Stimulated activated CD8-positive, alpha-beta memory T cell treated with anti-CD3 and anti-CD28 coated beads, Interleukin-12 subunit alpha, Interleukin-12 subunit beta, amount 100 ng/mL, for 1 hour (primary cell): ENCODE measurements around the gene EMILIN3.

Source experiments
- DNase-seq: peaks from one replicate; pipeline ENCODE4 v3.0.0-alpha.2; 2020; ENCODE audit warnings: low read depth

EMILIN3 gene

DNA sequence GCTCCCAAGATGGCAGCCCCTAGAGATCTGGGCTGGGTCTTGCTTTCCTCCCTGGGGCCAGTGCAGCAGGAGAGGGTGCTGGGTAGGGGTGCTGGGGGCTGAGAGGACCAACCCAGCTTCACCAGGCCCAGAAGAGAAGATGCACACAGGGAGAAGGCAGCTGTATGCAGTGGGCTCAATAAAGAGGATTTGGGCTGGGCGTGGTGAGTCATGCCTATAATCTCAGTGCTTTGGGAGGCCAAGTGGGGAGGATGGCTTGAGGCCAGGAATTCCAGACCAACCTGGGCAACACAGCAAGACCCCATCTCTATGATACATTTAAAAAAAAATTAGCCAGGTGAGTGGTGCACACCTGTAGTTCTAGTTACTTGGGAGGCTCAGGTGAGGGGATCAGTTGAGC lies 25.7 kb upstream of the EMILIN3 start:
- no peak for DNase-seq

GRCh38 chr20:41391587-41392001 lies 25.0 kb upstream of the EMILIN3 start:
- no peak for DNase-seq

- DNase-seq: no peak
These were observed 24.3 kb upstream of the EMILIN3 start for GRCh38 chr20:41390889-41391288.

- DNase-seq: no peak
These were observed 20.8 kb upstream of the EMILIN3 start for GRCh38 chr20:41387444-41387851.

- no peak for DNase-seq
These were observed 20.1 kb upstream of the EMILIN3 start for GRCh38 chr20:41386502-41387427.

- DNase-seq: no peak
These were observed 16.2 kb upstream of the EMILIN3 start for GRCh38 chr20:41382791-41383305.

DNA sequence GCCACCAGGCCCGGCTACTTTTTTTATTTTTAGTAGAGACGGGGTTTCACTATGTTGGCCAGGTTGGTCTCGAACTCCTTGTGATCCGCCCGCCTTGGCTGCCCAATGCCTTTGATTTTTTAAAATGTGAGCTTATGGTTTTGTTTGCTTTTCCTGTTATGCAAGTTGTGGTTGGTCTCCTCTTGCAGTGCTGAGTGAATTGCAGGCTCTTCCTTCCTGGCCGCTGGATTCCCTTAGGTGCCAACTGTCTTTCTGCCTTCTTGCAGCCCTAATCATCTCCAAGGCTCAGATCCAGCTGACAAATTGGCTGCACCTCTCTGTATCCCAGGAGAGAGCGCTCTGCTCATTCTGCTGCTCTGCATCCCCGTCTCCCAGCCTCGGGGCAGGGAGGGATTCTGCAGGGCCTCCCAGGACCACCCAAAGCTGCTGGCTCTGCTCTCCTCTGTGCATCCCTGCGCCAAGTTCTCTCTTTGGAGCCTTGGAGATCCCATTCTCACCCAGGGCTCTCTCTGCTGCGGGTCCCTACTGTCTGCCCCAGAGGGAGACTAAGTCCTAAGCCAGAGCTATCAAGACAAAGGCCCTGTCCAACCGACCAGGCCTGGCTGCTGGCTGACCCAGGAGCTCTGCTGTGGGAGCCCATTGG lies 14.1 kb upstream of the EMILIN3 start:
- DNase-seq: no peak

DNA sequence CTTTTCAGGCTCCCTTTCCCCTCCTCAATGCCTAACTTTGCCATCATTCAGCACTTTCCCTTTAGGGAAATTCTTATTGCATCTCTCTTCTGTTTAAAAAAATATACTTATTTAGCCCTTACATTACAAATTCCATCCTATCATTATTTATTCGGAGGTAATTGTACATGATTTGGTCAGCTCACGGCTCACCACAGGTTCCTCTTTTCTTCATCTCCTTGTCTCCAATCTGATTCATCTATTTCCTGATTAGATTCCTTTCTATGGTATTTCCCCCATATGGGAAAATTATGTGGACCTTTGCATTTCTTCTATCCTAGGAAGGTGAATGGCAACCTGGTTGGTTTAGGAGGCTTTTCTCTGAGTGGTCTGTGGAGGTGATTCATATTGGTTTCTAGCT lies 12.9 kb upstream of the EMILIN3 start:
- DNase-seq: no peak

GRCh38 chr20:41377275-41377674 lies 10.7 kb upstream of the EMILIN3 start:
- DNase-seq: no peak

- DNase-seq: no peak
These were observed 9.7 kb upstream of the EMILIN3 start for GRCh38 chr20:41376349-41376748.

DNA sequence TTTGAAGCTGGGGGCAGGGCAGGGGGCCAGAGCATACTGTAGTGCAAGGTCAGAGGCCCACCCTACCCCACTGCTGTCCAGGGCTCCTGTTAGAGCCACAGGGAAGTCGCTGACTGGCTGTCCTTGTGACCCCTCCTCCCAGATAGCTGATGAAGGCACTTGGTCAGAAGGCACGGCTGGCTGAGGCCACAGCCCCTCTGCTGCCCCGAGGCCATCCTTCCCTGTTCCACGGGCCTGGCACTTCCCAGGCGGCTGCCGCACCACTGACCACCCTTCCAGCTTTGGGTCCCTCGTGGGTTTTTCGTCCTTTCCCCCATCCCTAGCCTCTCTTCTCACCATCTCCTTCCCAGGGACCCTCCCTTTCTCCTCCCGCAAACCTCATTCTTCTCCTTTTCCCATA lies 9.2 kb upstream of the EMILIN3 start:
- DNase-seq: no peak

DNA sequence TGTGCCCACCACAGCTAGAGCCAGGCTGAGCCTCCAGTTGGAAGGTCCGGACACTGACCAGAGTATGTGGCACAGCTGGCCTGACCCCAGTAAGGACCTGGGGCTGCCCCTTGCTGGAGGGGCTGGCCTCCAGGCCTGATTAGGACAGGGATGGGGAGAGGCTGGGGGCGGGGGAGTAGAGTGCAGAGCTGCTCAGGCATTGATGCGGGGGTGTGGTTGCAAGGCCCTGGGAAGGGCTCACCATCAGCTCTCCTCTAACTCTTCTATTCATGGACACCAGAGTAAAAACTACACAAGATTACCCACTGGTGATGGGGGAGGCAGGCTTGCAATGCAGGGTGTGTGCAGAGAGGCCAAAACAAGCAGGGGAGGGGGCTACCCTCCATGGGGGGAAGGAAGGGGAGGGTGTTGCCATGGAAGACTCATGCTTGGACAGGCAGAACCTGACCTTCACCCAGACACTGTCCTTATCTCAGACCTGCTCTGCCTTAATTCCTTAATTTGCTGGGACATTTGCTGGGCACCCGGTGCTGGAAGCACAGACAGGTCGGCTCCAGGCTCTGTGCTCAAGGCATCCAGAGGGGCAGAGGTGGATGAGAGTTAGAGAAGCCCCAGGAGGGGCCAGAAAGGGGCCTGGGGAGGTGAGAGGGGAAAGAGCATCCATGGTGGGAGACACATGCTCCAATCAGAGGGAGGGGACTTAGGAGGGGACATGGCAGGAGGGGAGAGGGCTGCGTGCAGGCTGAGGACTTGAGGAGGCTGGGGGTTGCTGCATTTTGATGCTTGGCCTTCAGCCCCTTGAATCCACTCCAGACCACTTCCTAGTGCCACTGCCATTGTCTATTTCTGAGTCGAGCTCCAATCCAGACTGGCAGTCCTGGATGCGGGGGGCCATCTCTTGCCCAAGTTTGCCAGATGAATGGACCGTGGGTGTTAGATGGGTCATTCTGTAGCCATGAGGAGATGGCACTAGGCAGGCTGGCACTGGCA lies 7.6 kb upstream of the EMILIN3 start:
- no peak for DNase-seq

DNA sequence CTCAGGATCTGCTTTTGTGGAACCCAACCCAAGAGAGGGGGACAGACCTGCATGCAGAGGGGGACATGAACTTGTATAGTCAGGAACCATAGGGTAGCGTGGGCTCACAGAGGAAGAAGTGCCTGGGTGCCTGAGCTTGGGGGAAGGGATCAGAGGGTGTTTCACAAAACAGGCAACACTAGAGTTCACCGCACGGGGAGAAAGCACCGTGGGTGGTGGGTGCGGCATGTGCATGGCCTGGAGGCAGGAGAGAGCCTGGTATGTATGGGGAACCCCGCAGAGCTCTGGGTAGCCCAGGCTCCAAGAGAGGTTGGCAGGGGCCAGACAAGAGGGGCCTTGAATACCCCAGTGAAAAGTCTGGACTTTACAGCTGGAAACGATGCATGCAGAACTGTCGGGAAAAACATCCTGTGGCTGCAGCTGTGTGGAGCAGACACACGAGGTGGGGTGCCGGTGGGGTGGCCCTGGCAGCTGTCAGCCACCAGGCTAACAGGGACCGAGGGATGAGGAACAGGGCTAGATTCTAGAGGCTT lies 6.7 kb upstream of the EMILIN3 start:
- DNase-seq: no peak

DNA sequence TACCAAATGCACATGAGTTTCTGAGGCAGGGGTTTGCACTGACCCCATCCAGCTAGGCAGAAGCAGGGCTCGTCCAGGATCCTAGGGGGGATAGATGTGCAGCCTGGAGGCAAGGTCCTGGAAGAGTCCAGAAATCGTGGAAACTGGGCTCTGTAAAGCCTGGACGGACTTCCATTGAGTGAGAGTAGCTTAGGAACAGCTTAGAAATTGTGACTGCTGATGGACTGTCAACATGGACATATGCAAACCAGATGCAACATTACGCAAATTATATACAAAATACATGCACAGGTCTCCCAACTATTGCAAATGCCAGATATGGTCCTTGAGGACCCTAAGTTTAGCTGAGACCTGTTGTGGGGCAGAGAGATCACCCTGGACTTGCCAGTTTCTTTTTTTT lies 4.8 kb upstream of the EMILIN3 start:
- DNase-seq: no peak

DNA sequence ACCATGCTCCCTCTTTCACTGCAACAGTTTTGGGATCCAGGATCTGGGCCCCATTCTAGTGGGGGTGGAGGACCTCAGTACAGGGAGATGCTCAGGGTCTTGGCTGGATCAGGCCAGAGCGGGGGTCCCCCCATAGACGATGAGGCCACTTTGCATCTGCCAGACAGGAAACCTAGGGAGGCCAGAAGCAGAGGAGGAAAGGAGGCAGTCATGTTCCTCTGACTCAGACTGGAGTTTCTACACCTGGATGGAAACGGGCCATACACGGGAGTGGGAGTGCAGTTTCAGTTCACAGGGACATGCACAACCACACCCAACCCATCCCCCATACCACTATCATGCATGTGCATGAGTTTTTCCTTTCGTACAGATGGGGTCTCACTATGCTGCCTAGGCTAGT lies 3.6 kb upstream of the EMILIN3 start:
- DNase-seq: no peak

- DNase-seq: no peak
These were observed 3.1 kb upstream of the EMILIN3 start for GRCh38 chr20:41369673-41370072.

- no peak for DNase-seq
These were observed 1.3 kb upstream of the EMILIN3 start for GRCh38 chr20:41367956-41368355.

- no peak for DNase-seq
These were observed 726 bp upstream of the EMILIN3 start for GRCh38 chr20:41367393-41367695.

DNA sequence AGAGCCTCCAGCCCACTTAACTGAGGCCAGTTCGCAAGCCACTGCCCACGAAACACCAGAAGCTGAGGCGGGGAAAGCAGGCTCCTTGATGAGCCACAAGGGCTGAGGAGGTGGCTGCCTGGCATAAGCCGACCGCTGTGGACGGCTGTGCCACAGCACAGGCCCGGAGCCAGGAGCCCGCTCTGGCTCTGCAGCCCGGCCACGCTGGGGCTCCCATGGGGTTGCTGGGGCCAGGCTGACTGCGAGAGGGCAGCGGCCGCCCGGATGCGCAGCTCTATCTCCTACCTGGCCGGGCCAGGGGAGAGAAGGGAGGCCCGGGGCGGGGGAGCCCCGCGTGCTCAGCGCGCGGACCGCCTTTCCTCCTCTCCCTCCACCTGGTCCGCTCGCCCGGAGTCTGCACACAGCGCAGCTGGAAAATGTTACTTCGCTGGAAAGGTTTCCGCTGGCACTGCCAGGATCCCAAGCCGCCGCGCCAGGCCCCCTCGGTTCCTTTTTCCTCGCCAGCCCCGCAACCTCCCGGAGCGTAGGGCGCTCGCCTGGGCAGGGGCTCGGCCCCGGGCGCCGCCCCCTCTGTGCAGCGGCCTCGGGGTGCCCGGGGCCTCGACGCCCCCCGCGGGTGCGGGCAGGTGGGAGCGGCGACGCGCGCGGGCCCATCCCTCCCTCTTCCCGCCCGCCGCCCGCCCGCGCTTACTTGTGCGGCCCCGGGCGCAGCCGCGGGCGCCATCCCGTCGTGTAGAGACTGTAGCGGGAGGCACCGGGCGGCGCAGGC lies 657 bp downstream of the EMILIN3 start:
- no peak for DNase-seq

DNA sequence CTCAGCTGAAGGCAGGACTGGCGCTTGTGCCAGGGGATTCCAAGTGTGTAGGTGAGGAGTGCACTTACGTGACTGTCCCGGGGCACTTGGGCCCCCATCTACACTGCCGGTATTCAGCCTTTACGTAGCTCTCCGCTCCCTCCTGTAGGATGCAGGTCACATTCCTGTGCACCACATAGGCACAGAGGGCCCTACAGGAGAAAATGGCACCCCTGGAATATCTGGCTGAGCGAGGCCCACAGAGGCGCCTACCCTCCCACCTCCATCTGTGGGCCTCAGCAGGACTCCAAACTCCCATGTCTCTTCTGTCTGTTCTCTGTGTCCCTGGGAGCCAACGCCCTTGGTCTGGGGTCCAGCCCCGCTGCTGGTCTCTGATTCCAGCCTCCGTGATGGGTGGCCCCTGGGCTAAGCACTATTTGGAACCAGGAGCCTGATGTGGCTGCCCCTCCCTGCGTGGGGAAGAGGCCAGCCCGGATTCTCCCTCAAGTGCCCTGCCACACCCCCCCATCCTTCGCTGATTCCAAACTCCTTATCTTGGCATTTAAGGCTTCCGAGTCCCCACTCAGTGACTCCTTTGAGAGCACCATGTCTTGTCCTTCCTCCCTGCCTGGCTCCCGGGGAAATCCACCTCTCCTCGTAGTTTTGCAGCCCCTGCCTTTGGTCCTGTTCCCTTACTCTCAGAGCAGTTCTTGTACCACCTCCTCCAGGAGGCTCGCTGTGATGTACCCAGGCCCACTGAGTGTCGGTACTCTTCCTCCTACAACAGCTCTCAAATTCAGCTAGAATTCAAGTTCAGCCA lies 1.5 kb downstream of the EMILIN3 start:
- DNase-seq: no peak
